NCI-H345 treated with DMSO at 0.1 percent for 48 hours (cell line): Measurements from ENCODE around the gene SCN1B.

Source experiments
- DNase-seq: peaks from one replicate; lab custom pipeline; 2025; ENCODE audit not compliant: unreplicated experiment; lab: John Stamatoyannopoulos, UW

Gene SCN1B

DNA sequence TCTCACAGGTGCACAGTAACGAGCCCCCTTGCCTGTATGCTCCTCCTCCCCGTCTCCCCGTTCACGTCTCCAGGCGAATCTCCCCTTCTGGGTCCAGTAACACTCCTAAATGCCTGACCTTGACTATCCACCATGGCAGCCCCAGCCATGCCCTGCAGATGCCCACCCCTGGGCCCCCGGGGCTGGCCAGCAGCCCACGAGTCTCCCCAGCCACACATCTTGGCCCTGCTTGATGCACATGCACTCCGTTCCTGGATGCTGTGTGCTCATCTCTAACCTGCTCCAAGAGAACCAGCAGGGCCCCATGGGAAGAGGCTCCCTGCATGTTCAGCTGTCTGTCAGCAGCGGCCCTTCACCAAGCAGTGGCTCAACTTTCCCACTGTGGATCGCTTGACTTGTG is 43.2 kb downstream of the SCN1B start:
- DNase-seq, result no peak

DNA sequence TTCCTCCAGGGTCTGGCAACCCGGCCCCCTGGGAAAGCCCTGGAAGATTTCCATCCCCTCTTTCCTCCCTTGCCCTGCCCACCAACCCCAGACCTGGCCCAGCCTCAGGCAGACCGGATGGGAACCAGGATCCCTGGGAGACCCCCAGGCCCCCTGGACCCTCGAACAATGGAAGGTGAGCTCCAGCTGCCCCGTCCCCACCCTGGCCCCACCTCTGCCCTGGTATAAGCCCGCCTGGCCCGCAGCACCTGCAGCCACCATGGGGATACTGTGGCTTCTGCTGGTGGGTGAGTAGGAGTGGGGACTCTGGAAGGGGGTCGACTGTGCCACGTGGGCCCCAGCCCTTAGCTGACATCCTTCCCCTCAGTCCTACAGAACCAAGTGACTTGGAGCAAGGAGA is 43.7 kb downstream of the SCN1B start:
- no peak for DNase-seq

- DNase-seq, result no peak
Observed at GRCh38 chr19:35074426-35075201, 44.3 kb downstream of the SCN1B start.

DNA sequence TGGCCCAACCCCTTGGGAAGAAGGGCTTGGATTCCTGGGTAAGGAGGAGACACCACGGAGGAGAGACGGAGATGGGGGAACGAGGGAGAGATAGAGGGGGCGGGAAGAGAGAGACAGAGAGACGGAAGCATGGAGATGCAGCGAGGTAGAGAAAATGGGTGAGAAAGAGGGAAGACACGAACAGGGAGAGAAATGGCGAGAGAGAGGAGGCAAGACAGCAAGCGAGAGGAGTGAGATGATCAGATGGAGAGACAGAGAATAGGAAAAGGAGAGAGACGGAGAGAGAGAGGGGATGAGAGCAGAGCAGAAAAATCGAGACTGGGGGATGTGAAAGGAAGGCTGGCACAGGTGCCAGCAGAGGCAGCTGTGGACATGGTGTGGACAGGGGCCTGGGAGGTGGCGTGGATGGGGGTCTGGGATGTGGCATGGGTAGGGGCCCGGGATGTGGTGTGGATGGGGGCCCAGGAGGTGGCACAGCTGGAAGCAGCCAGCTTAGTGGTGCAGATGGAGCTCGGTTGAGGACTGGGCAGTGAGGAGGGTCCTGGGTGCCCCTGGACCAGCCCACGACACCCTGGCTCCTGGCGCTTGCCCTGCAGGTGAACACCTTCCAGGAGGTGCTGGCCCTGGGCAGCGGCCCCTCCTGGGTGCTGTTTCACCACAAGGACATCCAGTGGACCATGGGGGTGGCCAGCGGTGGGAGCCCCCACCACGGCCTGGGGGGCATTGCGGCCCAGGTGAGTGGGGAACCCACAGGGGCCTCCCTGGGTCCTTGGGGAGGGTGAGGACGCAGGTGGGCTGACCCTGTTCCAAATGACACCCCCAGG is 45.1 kb downstream of the SCN1B start:
- DNase-seq, result no peak

DNA sequence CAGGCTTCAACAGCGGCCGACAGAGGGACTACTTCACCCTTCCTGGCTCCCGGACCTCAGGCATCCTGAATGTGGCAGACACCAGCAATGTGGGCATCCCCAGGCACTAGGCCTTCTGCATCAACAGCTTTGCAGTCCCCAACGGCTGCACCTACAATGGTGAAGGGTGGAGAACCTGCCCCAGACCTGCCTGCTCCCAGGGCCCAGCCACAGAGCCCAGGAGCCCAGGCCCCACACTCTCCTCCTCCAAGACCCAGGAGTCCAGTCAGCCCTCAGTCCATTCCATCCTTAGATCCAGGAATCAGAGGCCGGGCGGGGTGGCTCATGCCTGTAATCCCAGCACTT is 45.7 kb downstream of the SCN1B start:
- no peak for DNase-seq

GRCh38 chr19:35076657-35077056 is 46.4 kb downstream of the SCN1B start:
- no peak for DNase-seq

- DNase-seq, result no peak
Observed at GRCh38 chr19:35077411-35078223, 47.3 kb downstream of the SCN1B start.

DNA sequence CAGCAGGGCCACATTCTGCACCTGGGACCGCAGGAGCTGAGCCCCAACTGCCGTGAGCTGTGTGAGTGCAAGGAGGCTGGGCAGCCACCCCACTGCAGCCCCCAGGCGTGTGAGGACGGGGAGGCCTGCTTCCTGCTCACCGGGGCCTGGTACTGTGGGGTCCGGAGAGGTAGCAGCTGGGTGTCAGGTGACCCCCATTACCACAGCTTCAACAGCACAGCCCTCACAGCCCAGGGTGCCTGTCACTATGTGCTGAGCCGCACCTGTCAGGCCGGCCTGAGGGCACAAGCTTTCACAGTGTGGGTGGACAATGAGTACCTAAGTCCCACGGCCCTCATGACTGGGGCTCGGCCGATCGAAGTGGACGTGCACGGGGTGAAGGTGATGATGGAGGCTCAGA is 49.6 kb downstream of the SCN1B start:
- DNase-seq, result no peak

GRCh38 chr19:35080613-35081170 is 50.4 kb downstream of the SCN1B start:
- DNase-seq, result no peak

GRCh38 chr19:35081201-35081600 is 50.9 kb downstream of the SCN1B start:
- DNase-seq, result no peak

- DNase-seq, result no peak
Observed at GRCh38 chr19:35083691-35084508, 53.6 kb downstream of the SCN1B start.

DNA sequence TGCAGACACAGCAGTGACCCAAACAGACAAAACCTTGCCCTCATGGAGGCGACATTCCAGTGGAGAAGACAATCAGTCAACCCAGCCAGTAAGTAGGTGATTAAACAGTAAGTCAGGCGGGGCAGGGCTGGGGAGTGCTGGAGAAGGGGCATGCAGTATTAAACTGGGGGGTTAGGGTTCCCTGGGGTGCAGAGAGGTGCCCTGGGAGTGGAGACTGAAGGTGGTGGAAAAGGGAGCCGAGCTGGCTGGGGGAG is 54.2 kb downstream of the SCN1B start:
- no peak for DNase-seq

GRCh38 chr19:35085947-35086346 is 55.7 kb downstream of the SCN1B start:
- no peak for DNase-seq

- no peak for DNase-seq
Observed at GRCh38 chr19:35086455-35086854, 56.2 kb downstream of the SCN1B start.

GRCh38 chr19:35087393-35087792 is 57.1 kb downstream of the SCN1B start:
- no peak for DNase-seq

- no peak for DNase-seq
Observed at GRCh38 chr19:35088131-35088913, 58.1 kb downstream of the SCN1B start.

DNA sequence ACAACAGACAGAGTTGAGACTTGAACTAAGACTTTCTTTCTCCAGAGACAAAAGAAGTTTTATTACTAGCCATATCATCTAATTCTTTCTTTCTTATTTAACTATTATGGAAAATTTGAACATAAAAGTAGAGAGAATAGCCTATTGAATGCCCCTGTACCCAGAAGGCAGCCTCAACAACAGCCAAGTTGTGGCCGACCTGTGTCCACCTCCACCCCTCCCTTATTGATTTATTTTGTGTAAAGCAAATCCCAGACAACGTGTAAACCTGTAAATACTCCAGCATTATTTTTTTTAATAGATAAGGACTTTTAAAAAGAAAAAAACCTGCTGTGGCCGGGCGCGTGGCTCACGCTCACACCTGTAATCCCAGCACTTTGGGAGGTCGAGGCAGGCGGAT is 59.3 kb downstream of the SCN1B start:
- DNase-seq, result no peak
